ENCODE results near the gene ANO10.

The ANO10 gene

DNA sequence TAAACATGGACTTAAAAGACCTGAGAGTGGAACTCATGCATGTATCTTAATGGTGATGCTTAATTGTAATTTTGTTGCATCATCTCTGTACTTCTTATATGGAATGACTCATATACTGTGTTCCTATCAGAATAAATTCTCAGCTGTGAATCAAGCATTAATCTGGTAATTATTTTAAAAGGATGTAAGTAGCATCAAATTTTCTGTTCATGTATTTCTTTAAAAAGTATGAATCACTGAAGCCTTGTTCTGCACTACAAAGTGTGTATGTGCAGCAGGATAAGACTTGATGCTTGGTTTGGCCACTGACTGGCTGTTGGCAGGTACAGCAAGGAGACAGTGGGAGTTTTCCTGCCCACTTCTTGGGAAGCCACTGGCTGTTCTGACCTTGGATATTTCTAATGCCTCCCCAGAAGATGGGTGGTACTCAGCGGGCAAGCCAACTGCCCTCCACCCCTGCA is 123.9 kb downstream of the ANO10 start:
- TF ChIP-seq TCF12 (IDR thresholded peaks at IDR 0.05; ENCODE audit: low read depth) (no peak), TEAD4 (IDR thresholded peaks at IDR 0.05) (no peak), ZBTB7A (IDR thresholded peaks at IDR 0.05; ENCODE audit: low read depth) (no peak), EP300 (IDR thresholded peaks at IDR 0.05; ENCODE audit: borderline replicate concordance) (no peak), FOXM1 (IDR thresholded peaks at IDR 0.05; ENCODE audit: borderline replicate concordance, low read depth) (no peak), TAF1 (IDR thresholded peaks at IDR 0.05; ENCODE audit: low read depth) (no peak), NFIC (IDR thresholded peaks at IDR 0.05) (no peak), EGR1 (IDR thresholded peaks at IDR 0.05) (no peak), RAD21 (IDR thresholded peaks at IDR 0.05; ENCODE audit: low read depth) (no peak)
- TF ChIP-seq, protein P1, sequence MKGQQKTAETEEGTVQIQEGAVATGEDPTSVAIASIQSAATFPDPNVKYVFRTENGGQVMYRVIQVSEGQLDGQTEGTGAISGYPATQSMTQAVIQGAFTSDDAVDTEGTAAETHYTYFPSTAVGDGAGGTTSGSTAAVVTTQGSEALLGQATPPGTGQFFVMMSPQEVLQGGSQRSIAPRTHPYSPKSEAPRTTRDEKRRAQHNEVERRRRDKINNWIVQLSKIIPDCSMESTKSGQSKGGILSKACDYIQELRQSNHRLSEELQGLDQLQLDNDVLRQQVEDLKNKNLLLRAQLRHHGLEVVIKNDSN (IDR thresholded peaks at IDR 0.05), result no peak
- TF ChIP-seq, protein P2, sequence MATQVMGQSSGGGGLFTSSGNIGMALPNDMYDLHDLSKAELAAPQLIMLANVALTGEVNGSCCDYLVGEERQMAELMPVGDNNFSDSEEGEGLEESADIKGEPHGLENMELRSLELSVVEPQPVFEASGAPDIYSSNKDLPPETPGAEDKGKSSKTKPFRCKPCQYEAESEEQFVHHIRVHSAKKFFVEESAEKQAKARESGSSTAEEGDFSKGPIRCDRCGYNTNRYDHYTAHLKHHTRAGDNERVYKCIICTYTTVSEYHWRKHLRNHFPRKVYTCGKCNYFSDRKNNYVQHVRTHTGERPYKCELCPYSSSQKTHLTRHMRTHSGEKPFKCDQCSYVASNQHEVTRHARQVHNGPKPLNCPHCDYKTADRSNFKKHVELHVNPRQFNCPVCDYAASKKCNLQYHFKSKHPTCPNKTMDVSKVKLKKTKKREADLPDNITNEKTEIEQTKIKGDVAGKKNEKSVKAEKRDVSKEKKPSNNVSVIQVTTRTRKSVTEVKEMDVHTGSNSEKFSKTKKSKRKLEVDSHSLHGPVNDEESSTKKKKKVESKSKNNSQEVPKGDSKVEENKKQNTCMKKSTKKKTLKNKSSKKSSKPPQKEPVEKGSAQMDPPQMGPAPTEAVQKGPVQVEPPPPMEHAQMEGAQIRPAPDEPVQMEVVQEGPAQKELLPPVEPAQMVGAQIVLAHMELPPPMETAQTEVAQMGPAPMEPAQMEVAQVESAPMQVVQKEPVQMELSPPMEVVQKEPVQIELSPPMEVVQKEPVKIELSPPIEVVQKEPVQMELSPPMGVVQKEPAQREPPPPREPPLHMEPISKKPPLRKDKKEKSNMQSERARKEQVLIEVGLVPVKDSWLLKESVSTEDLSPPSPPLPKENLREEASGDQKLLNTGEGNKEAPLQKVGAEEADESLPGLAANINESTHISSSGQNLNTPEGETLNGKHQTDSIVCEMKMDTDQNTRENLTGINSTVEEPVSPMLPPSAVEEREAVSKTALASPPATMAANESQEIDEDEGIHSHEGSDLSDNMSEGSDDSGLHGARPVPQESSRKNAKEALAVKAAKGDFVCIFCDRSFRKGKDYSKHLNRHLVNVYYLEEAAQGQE (IDR thresholded peaks at IDR 0.05; ENCODE audit: low read depth), result no peak
- TF ChIP-seq, protein P3, sequence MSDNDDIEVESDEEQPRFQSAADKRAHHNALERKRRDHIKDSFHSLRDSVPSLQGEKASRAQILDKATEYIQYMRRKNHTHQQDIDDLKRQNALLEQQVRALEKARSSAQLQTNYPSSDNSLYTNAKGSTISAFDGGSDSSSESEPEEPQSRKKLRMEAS (IDR thresholded peaks at IDR 0.05), result no peak

DNA sequence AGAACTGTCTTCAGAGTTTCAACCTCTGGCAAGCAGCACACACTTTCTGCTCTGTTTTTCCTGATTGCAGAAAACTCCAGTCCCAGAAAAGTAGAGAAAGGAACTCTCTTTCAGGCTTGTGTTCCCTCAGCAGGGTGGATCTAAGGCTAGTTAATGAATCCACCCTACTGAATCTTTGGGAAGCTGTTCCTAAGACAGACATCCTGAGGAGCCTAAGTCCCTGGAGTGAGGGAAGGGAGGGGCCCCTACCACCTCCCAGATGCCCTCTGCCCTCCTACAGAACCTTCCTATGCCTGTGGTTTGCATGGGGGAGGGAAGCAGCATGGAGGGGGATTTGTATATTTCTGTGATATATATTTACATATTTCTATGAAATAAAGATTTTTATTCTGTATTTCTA is 124.4 kb downstream of the ANO10 start:
- TF ChIP-seq ZBTB7A (IDR thresholded peaks at IDR 0.05; ENCODE audit: low read depth) (no peak), EP300 (IDR thresholded peaks at IDR 0.05; ENCODE audit: borderline replicate concordance) (no peak), CREB1 (IDR thresholded peaks at IDR 0.05; ENCODE audit: low read depth) (no peak), RAD21 (IDR thresholded peaks at IDR 0.05; ENCODE audit: low read depth) (no peak), FOXM1 (IDR thresholded peaks at IDR 0.05; ENCODE audit: borderline replicate concordance, low read depth) (no peak)

DNA sequence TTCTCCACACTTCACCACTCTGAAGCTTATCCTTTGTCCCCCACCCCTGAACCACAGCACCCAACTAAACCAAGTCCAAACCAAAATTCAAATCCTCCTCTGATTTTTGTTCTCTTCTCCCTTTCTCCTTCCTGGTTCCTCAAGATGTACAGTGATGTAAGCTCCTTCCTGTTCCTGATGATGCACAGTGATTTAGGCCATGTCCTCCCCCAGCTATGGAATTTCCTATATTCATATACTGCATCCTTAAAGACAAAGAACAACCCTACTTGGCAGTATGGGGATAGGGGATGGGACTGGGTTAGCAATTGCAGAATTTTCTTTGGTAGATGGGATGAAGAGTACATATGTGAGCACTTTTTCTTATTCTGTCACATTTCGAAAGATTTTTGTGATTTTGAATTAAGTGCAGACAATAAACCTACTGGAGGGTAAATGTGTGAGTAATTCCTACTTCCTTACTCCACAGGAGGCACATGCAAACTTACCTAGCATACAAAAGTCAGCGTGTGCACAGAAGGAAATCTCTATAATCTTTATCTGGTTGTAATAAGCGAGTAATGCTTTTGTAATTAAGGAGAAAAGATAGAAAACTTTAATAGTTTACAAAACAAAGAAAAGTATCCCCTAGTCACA is 125.0 kb downstream of the ANO10 start:
- TF ChIP-seq, protein P1 (IDR thresholded peaks at IDR 0.05), result no peak
- TF ChIP-seq NFIC (IDR thresholded peaks at IDR 0.05), result no peak
- TF ChIP-seq RAD21 (IDR thresholded peaks at IDR 0.05; ENCODE audit: low read depth), result no peak
- TF ChIP-seq ZBTB7A (IDR thresholded peaks at IDR 0.05; ENCODE audit: low read depth), result no peak
- TF ChIP-seq, protein P2 (IDR thresholded peaks at IDR 0.05; ENCODE audit: low read depth), result no peak
- no peak for TF ChIP-seq EGR1 (IDR thresholded peaks at IDR 0.05)
- TF ChIP-seq TCF12 (IDR thresholded peaks at IDR 0.05; ENCODE audit: low read depth), result no peak
- TF ChIP-seq TEAD4 (IDR thresholded peaks at IDR 0.05), result no peak
- no peak for TF ChIP-seq CEBPB (IDR thresholded peaks at IDR 0.05)
- TF ChIP-seq EP300 (IDR thresholded peaks at IDR 0.05; ENCODE audit: borderline replicate concordance), result no peak
- no peak for TF ChIP-seq YY1 (IDR thresholded peaks at IDR 0.05; ENCODE audit: low read depth)
- TF ChIP-seq TAF1 (IDR thresholded peaks at IDR 0.05; ENCODE audit: low read depth), result no peak
- no peak for TF ChIP-seq FOXM1 (IDR thresholded peaks at IDR 0.05; ENCODE audit: borderline replicate concordance, low read depth)
- TF ChIP-seq, protein P3 (IDR thresholded peaks at IDR 0.05), result no peak
- TF ChIP-seq CREB1 (IDR thresholded peaks at IDR 0.05; ENCODE audit: low read depth), result no peak

DNA sequence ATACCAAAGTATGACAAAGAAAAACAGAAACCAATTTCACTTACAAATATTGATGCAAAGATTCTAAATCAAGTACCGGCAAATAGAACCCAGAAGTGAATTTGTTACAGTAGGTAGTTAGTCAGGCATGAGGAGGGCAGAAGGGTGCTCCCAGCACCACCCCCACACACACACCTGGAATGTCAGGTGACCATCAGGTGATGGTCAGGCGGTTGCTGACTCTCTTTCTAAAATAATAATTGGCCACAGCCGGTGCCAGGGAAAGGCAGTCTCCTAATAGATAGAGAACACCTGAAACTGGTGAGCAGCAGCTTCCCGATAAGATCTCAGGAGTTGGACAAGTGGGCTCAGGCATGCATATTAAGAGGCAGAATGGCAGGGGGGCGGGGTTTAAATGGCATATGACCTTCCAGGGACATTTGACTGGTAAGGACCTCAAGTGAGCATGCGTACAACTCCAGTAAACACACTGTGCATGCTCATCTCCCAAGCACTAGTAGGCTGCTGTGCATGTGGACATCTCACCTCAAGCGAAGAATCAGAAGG is 131.1 kb downstream of the ANO10 start:
- TF ChIP-seq, protein P1 (IDR thresholded peaks at IDR 0.05), result peak; percentile 54
- no peak for TF ChIP-seq TCF12 (IDR thresholded peaks at IDR 0.05; ENCODE audit: low read depth)

DNA sequence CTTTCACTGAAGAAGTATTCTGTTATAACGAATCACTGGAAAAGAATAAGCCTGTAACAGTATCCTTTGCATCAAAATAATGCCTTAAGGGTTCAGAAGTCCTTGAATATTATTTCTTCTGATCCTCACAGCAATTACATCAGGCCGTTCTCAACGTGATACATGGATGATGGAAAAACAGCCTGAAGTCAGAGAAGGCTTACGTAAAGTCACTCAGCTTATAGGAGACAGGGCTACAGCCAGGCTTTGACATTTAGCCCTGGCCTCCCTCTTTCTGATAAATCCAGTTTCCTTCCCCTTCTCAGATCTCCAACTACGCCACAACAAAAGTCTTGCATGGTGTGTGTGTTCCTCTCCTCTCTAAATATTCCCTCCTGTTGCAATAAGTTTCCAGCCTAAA is 131.9 kb downstream of the ANO10 start:
- TF ChIP-seq EGR1 (IDR thresholded peaks at IDR 0.05) (no peak), NFIC (IDR thresholded peaks at IDR 0.05) (no peak), YY1 (IDR thresholded peaks at IDR 0.05; ENCODE audit: low read depth) (no peak), TCF12 (IDR thresholded peaks at IDR 0.05; ENCODE audit: low read depth) (no peak), TAF1 (IDR thresholded peaks at IDR 0.05; ENCODE audit: low read depth) (no peak), FOXM1 (IDR thresholded peaks at IDR 0.05; ENCODE audit: borderline replicate concordance, low read depth) (no peak)
